GM18870 (cell line): ENCODE results near the gene DDX56.
"Not testable (repeated sequence)": the region's sequence is repeated elsewhere in the genome, so short reads cannot be mapped to it uniquely, and the experiment has no call there.

Experiments used
- ATAC-seq: cut with Tn5 transposase; IDR thresholded peaks from one replicate; pipeline ENCODE4 v1.9.1; 2021; ENCODE audit warnings: moderate library complexity; ENCODE audit not compliant: unreplicated experiment

Gene DDX56

DNA sequence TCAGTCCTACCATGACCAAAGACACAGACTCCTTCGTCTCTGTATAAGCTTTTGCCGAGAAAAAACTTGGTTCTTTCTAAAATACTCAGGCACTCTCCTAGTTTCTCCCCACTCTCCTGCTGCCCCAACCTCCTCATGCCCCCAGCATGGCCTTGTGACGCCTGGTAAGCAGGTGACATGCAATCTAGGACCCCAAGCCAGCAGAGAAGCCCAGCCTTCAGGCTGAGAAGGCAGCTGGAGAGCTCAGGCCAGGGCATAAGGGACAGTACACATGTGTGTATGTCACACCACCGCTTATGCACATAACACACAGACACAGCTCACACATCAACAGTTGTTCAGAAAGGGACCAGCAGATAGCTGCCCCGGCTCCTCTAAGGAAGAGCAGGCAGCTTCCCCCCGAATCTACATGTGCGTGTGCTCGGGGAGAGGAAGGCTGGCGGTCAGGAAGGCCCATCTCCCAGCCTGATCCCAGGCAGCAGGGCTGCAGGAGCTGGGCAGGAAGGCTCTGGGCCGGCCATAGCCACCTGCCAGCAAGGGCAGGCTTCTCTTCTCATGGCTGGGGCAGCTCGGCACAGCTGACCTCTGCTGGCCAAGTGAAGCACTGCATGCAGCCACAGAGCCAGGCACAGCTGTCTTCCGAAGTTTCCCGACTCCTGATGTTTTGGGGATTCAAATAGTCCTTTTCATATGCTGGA, 8.5 kb downstream of the DDX56 start:
- no peak for ATAC-seq

DNA sequence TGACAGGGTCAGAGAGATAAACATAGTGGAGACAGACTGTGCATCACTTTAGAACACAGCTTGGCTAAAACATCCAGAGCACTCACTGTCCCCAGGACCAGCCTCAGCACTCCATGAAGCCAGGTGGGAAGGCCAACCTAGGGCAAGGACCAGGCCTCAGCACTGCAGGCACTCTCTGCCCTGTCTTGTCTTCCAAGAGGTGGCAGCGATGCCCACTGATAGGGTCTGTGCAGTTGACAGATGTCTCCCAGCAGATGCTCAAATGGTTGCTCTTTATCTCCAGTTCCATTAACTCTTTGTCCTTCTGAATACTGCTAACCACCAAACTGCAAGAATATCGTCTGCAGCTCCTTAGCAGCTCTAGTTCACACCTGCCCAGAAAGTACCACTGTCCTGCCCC, 9.1 kb downstream of the DDX56 start:
- ATAC-seq = no peak

DNA sequence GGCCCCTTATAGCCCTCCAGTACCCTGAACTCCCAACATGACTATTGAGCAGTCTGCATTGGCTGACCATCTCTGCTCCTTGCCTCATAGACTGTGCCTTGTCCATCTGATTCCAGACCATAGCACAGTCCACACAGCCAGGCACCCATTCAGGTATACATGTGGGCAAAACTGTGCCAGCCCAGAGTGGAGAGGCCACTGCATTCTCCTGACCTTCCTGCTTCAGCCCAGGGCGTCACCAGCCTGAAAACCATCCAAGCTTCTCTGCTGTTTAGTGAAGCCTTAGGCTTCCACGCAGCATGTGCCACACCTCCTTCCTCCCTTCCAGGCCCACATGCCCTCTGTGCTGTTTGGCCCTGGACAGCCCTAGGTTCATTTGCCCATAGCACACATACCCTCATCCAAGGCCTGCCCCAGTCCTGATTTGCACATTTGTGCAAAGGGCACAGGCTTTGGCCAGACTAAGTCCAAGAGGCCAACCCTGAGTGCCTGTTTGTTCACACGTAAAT, 10.5 kb downstream of the DDX56 start:
- no peak for ATAC-seq

DNA sequence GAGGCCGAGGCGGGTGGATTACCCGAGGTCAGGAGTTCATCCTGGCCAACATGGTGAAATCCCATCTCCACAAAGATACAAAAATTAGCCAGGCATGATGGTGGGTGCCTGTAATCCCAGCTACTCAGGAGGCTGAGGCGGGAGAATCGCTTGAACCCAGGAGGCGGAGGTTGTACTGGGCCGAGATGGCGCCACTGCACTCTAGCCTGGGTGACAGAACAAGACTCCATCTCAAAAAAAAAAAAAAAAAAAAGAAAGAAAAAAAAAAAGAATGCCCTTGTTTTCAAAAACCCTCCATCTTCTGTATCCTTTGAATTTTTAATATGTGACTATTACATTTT, 11.1 kb downstream of the DDX56 start:
- ATAC-seq = not testable (repeated sequence)

DNA sequence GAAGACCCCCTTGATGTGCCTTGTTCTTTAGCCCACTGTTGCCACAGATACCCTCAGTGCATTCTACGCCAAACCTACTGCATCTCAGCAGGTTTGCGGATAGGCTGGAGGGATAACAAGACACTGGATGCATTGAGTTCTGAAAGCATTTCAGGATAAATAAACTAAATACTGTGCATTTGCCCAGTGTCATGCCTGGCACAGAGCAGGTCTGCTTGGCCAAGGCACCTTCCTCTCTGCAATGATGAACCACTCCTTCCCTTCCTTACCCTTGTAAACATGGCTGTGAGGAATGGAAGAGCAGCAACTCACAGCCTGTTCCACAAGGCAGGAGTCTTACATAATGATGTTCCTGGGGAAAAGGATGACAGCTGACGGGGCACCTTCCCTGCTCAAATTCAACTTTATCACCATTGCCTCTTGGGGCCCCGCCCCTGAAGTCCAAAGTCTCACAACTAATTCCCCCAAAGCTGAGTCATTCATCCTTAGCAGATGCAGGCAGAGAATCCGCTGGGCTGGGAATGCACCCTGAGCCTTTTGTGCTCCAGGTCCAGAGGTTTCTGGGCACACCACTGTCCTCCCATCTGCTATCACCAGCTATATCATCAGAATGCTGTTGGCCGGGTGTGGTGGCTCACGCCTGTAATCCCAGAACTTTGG, 11.6 kb downstream of the DDX56 start:
- no peak for ATAC-seq

DNA sequence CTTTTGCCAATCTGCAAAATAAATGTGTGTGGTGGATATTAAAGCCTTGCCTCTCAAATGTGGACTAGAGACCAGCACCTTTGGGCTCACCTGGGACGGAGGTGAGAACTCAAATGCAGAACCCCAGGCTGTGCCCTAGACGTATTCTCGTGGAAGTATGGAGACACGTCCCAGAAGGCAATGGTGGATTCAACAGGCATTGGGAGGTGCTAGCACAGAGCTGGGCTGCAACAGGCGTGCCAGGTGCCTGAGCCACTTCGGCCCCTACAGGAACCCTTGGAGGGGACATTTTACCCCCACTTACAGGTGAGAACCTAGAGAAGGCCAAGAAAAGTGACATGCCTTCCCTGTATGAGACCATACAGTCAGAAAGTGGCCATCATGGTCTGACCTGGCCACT, 12.2 kb downstream of the DDX56 start:
- no peak for ATAC-seq

DNA sequence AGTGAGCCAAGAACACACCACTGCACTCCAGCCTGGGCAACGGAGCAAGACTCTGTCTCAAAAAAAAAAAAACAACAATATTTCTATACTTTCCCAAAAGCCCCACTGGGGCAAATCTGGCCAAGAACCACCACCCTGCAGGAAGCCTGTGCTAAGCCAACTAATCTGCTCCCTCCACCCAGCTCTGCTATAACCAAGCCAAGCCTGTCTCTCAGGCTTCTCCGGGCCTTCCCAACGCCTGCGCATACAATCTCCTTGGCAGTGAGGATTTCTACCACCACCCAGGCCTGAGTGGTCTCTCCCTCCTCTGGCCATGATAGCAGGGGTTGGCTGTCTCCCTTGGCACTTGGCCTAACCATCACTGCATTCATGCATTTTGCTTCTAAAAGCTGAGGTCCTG, 14.2 kb downstream of the DDX56 start:
- no peak for ATAC-seq

DNA sequence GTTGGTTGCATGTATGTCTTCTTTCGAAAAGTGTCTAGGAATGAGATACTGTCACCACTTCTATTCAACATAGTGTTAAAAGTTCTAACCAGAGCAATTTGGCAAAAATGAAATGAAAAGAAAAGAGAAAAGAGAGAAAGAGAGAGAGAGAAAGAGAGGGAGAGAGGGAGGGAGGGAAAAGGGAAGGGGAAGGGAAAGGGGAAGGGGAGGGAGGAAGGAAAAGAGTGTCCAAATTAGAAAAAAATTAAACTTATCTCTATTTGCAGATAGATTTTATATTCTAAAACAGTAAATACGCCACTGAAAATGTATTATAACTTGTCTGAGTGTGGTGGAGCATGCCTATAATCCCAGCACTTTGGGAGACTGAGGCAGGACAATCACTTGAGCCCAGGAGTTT, 16.2 kb downstream of the DDX56 start:
- no peak for ATAC-seq

DNA sequence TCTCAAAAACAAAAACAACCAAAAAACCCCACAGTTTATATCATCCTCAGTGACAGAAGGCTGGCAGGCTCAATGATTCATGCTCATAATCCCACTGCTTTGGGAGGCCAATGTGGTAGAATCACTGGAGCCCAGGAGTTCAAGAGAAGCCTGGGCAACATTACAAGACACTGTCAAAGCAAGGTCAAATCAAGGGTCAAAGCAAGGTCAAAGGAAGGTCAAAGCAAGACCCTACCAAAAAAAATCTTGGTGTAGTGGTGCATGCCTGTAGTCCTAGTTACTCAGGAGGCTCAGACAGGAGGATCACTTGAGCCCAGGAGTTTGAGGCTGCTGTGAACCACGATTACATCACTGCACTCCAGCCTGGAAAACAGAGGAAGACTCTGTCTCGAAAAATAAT, 18.4 kb downstream of the DDX56 start:
- ATAC-seq = no peak

DNA sequence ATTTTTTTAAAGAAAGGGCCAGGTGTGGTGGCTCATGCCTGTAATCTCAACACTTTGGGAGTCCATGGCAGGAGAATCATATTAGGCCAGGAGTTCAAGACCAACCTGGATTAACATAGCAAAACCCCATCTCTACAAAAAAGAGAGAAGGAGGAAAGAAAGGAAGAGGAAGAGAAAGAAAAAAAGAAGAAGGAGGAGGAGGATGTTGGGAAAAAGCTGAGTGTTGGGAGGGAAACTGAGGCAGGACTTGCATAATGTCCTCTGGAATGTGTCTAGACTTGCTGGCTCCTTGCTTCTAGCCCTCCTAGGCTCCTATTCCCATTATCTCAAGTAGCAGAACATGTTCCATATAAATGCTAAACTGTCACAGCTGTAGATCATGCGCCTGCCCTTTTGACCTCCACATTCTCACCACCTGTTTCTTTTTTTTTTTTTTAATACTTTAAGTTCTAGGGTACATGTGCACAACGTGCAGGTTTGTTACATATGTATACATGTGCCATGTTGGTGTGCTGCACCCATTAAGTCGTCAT, 21.2 kb downstream of the DDX56 start:
- not testable (repeated sequence) for ATAC-seq

DNA sequence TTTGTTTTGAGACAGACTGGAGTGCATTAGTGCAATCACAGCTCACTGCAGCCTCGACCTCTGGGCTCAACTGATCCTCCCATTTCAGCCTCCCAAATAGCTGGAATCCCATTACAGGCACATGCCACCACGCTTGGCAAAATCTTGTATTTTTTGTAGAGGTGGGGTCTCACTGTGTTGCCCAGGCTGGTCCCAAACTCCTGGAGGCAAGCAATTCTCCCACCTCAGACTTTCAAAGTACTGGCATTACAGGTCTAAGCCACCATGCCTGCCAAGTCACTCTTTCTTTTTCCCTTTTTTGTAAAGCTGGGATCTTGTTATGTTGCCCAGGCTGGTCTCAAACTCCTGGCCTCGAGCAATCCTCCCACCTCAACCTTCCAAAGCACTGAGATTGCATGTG, 24.3 kb downstream of the DDX56 start:
- ATAC-seq = no peak

DNA sequence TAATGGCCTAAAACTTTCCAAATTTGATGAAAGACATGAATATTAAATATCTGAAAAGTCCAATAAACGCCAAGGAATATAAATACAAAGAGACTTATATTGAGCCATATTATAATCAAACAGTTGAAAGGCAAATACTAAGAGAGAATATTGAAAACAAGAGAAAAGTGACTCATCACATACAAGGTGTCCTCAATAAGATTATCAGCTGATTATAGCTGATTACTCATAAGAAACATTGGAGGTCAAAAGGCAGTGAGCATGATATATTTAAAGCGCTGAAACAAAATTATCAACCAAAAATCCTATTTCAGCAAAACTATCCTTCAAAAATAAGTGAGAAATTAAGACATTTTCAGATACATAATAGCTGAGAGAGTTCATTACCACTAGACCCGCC, 24.8 kb downstream of the DDX56 start:
- ATAC-seq = no peak

DNA sequence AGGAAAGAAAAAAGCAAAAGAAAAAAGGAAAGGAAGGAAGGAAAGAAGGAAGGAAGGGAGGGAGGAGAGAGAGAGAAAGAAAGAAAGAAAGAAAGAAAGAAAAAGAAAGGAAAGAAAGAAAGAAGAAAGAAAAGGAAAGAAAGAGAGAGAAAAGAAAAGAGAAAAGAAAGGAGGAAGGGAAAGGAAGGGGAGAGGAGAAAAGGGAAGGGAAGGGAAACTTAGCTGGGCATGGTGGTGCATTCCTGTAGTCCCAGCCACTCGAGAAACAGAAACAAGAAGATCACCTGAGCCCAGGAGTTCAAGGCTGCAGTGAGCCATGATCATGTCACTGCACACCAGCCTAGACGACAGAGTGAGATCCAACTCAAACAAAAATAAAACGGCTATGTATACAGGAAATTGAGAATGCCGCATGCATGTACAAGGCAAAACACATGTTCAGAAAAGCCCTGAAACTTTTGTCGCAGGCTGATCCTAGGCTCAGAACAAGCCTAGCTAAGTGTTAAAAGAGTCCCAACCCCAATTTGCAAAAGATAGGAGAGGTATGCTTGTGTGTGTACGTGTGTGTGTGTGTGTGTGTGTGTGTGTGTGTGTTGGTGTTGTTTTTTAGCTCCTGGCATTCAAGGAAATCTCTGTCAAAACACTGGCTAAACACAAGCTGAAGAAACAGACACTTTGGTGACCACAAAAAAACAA, 26.0 kb downstream of the DDX56 start:
- no peak for ATAC-seq

DNA sequence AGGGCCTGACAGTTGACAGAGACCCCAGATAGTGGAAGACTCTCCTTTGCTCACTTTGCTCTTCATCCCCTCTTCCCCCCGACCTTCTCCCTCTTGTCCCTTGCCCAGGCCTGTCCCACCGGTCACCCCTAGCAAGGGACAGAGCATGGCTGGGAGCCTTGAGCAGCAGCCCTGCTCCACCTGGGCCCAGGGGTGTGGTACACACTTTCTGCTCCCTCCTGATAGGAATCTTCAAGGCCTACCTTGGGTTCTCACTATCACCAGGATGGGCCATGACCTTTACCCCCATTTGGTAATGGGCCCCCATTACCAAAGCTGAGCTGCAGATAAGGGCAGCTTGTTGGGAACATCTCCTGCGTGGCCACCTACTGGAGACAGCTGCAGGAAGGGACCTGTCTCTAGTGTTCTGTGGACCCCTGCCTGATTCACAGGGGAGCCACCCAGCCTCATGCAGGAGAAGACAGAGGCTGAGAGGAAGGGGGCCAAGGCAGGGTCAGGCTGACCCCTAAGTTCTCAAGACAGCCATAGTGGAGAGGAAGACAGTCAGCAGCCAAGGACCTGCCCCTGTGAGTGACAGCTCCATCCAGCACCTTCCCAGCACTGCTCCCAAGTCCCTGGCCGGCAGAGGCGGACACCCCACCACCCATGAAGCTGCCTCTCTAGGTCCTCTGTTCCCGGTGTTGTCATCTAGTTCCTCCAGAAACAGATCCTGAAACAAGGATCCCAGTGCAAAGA, 31.7 kb downstream of the DDX56 start:
- no peak for ATAC-seq

DNA sequence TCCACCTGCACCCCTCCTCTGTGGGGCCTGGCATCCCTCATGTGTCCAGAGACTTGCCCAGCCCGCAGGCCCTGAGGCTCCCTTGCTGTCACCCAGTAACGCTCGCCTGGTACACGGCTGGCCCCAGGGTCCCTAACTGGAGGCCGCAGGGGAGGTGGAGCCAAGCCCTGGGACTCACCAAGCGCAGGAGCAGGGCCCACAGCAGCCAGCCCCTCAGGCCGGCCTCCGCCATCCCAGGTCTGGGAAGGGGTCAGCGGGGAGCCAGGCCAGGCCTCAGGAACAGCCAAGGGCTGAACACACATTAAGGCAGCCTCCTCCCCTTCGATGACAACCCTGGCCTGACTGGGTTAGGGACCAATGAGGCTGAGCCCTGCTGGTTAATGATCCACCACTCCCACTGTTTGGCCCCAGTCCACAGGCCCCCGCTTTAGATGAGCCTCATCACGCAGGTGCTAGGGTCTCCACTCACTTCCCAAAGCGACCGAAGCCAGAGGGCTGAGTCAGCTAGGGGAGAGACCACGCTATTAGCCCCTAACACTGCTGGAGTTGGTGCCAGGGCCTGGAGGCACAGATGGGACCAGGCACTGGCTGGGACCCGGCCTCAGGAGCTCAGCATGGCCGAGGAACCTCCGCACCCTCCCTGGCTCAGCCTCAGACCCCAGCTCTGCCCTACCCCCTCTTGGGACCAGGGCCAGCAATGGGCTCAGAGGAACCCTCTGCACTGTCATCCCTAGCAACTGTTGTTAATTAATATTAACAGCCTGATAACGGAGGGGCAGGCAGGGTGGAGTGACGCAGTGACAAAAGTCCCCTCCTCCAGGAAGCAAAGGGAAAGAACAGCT, 32.5 kb downstream of the DDX56 start, which contains the start of gene NPC1L1:
TSS of gene NPC1L1 (minus strand) at position 303 of the 842 bp plus-strand sequence. CDS start at position 232, 71 bp downstream.
- ATAC-seq = no peak

DNA sequence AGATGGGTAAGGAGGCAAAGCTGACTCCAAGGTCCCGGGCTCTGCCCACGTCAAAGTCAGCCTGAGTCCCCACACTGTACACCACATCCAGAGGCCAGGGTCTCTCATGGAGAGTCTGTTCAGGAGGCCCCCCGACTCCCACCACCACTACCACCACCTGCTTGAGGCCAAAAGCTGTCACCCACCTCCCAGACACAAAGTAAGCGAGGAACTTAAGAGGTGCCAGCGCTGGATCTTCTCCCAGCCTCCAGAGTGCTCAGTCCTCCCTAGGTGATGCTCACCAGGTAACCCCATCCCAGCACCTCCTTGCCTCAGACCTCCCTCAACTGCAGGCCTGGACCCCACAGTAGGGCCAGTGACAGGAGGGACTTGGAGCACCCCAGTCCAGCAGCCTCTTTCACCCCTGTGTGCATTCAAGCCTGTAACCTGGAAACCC, 33.1 kb downstream of the DDX56 start:
- ATAC-seq = no peak

DNA sequence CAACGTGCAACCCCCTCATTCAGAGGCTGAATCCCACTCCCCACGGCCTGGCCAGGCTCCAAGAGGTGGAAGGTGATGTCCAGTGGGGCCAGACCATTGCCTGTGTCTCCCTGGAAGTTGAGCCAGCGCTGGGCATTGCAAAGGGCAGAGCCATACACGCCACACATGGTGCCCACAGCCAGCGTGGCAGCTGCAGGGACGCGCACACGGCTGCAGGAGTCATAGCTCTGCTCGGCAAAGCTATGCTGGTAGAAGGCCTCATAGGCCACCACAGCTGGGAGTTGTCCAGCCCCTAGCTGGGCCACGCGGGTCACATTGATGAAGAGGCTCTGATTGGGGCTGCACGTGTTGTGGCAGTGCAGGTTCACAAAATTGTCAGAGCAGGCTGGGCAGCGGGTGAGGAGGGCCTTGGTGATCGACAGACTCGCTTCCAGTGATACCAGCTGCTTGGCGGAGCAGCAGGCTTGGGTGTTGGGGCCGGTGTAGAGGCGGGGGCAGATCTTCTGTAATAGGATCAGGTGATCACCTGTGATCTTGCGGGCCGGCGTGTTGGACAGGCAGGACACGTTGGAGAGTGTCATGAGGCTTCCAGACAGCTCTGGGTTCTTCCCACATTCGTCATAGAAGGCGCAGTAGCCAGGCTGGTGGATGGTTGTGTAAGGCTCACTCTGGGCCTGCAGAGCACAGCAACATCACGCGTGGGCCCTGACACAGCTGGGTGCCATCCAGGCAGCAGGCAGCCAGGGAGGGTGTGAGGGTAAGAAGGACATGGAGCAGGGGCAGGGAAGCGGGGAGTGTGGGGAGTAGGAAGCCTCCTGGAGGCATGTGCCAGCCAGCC, 33.8 kb downstream of the DDX56 start:
- ATAC-seq = no peak

DNA sequence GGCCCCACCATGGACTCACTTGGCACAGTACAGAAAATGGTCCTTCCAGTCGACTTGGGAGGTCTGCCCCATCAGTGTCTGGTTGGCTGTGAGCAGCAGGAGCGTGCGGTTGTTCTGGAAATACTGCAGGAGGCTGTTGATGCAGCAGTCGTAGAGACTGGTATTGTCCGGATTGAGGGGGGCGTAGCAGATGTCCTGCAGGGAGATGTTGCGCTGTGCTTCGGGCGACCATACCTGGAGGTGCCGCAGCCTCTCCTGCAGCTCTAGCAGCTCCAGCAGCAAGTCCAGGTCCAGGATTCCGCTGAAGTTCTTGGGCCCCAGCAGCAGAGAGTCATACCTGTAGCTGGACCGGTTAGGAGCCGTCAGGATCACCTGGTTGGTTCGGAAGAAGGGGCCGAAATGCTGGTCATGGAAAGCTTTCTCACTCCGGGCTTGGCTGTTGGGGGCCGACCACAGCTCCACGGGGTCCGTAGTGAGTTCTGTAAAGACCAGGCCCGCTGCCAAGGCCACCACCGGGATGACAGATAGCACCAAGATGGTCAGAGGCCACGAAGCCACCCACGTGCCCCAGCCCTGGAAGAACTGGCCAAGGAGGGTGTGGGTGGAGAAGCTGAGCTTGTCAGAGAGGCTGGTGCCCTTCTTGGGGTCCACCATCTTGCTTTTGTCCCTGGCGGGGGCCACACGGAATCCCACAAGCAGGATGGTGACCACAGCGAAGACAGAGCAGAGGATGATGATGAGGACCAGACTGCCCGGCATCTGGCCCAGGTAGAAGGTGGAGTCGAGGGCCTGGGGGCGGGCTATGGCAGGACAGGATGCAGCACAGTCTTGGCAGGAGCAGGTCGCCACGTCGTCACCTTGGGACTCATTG, 34.7 kb downstream of the DDX56 start:
- ATAC-seq = no peak
